CD4-positive, CD25-positive, alpha-beta regulatory T cell (primary cell): ENCODE data around the gene SNCA. TPM values are rescaled to one million over a fixed set of nuclear protein-coding genes. Genes with fewer than 3 reads are reported as not detected.

ENCODE experiments used
- ATAC-seq, 2 donors: fragments of 150-1000 bp; cut with Tn5 transposase; one replicate each; pipeline ENCODE4 v1.10.0; 2021; ENCODE audit warnings: low read depth in 2 of 2, moderate number of reproducible peaks in 2 of 2, moderate library complexity in 1 of 2
- DNase-seq, 3 donors: peaks; one replicate each; pipeline versions ENCODE4 v3.0.0 to v3.0.0-alpha.2; 2012 to 2022; ENCODE audit warnings: mixed read lengths in 1 of 3
- H3K27ac ChIP-seq: one replicate; pipeline ENCODE4 v1.7.0; 2013; ENCODE audit warnings: mild to moderate bottlenecking, low read length; ENCODE audit not compliant: insufficient read depth, poor library complexity, severe bottlenecking
- H3K27me3 ChIP-seq: one replicate; pipeline ENCODE4 v1.7.0; 2013; ENCODE audit warnings: low read length; ENCODE audit not compliant: control insufficient read depth, insufficient read depth
- H3K36me3 ChIP-seq: one replicate; pipeline ENCODE4 v1.7.0; 2013; ENCODE audit warnings: mild to moderate bottlenecking, low read length, moderate library complexity; ENCODE audit not compliant: control insufficient read depth, insufficient read depth
- H3K4me1 ChIP-seq: 2 replicates; pipeline ENCODE4 v1.7.0; 2013; ENCODE audit warnings: mild to moderate bottlenecking, low read length; ENCODE audit not compliant: insufficient read depth, control insufficient read depth, poor library complexity, severe bottlenecking
- H3K4me3 ChIP-seq: one replicate; pipeline ENCODE4 v1.7.0; 2013; ENCODE audit warnings: low read depth, mild to moderate bottlenecking, low read length, moderate library complexity
- H3K9me3 ChIP-seq, 2 experiments: 1 replicate in 1 of 2; 2 replicates in 1 of 2; pipeline ENCODE4 v1.7.0; 2013; ENCODE audit warnings: low read length in 2 of 2, mild to moderate bottlenecking in 1 of 2, moderate library complexity in 1 of 2; ENCODE audit not compliant: control insufficient read depth in 2 of 2
- H3K27ac Mint-ChIP-seq, 3 donors: one replicate each; pipeline ENCODE4 v1.8.0; 2020 to 2022; ENCODE audit warnings: mild to moderate bottlenecking in 3 of 3, mixed read lengths in 3 of 3, moderate library complexity in 2 of 3
- H3K27me3 Mint-ChIP-seq: one replicate; pipeline ENCODE4 v1.8.0; 2022; ENCODE audit warnings: mild to moderate bottlenecking, mixed read lengths
- H3K36me3 Mint-ChIP-seq: one replicate; pipeline ENCODE4 v1.8.0; 2020; ENCODE audit warnings: mixed read lengths
- H3K4me1 Mint-ChIP-seq, 4 donors: one replicate each; pipeline ENCODE4 v1.8.0; 2020 to 2022; ENCODE audit warnings: mixed read lengths in 4 of 4, mild to moderate bottlenecking in 1 of 4
- H3K4me3 Mint-ChIP-seq, 4 donors: one replicate each; pipeline ENCODE4 v1.8.0; 2020 to 2022; ENCODE audit warnings: mild to moderate bottlenecking in 4 of 4, mixed read lengths in 4 of 4, moderate library complexity in 3 of 4
- H3K9me3 Mint-ChIP-seq, 7 donors: one replicate each; pipeline ENCODE4 v1.8.0; 2020 to 2022; ENCODE audit warnings: mixed read lengths in 7 of 7, mild to moderate bottlenecking in 3 of 7, moderate library complexity in 2 of 7
- polyA plus RNA-seq, 4 donors: library from polyadenylated mRNA; unstranded; fragments of 300-500 nt; fragmentation: Illumina TruSeq; gene quantifications; one replicate each; pipeline ENCODE4 v1.2.3, GENCODE V29; 2021
- total RNA-seq: library from RNA; stranded (reverse); gene quantifications from one replicate; pipeline ENCODE4 v1.2.3, GENCODE V29; 2022

Gene SNCA
- total RNA-seq (2.3 TPM), polyA plus RNA-seq (1 to 10 TPM in 1 of 4 donors, under 1 TPM in 1, not detected in 2; 0.29 to 1.9 TPM)

GRCh38 chr4:89836897-89837384 lies at the start of gene SNCA:
Gene SNCA, minus strand, starts transcription at chr4:89837161. Its CDS starts 1,494 bp downstream, at chr4:89835667.
- Mint-ChIP-seq H3K27ac (peak within 1 kb of the TSS in 1 of 3 donors; percentile 15), H3K4me3 (peak within 1 kb of the TSS; percentile 19 to 84 (median 79)), H3K36me3 (no peaks in the 10 kb centered on the region), H3K9me3 (no peaks in the 10 kb centered on the region), H3K27me3 (peaks cover 78% of the 10 kb centered on the region), H3K4me1 (peaks cover 4 to 21% (median 5%) of the 10 kb centered on the region in 4 donors)
- H3K4me3 ChIP-seq, result peak within 1 kb of the TSS; percentile 37
- peak; percentile 20 to 24 for ATAC-seq
- H3K4me1 ChIP-seq, result peaks cover 21% of the 10 kb centered on the region
- H3K27ac ChIP-seq, result no peak within 1 kb of the TSS
- DNase-seq, result peak in 2 of 3 donors; percentile 1 to 41
- no peaks in the 10 kb centered on the region for H3K36me3 ChIP-seq
- H3K9me3 ChIP-seq, result no peaks in the 10 kb centered on the region
- peaks cover 52% of the 10 kb centered on the region for H3K27me3 ChIP-seq

- Mint-ChIP-seq H3K4me1 (no peaks in the 10 kb centered on the region), H3K27ac (no peak overlapping the region), H3K36me3 (no peaks in the 10 kb centered on the region), H3K9me3 (no peaks in the 10 kb centered on the region), H3K27me3 (peaks cover 20% of the 10 kb centered on the region), H3K4me3 (no peak overlapping the region)
- H3K4me3 ChIP-seq, result no peak overlapping the region
- H3K4me1 ChIP-seq, result no peaks in the 10 kb centered on the region
- no peaks in the 10 kb centered on the region for H3K36me3 ChIP-seq
- ATAC-seq (no peak), DNase-seq (no peak)
- H3K27ac ChIP-seq, result no peak overlapping the region
- peaks cover 3% of the 10 kb centered on the region for H3K27me3 ChIP-seq
- H3K9me3 ChIP-seq, result no peaks in the 10 kb centered on the region
Measured at GRCh38 chr4:89879215-89879614, 42.3 kb upstream of the SNCA start.

- Histone ChIP-seq H3K4me1 (no peaks in the 10 kb centered on the region), H3K9me3 (no peaks in the 10 kb centered on the region), H3K27me3 (peaks cover 3% of the 10 kb centered on the region), H3K4me3 (no peak overlapping the region), H3K27ac (no peak overlapping the region), H3K36me3 (no peaks in the 10 kb centered on the region)
- Mint-ChIP-seq H3K9me3 (no peaks in the 10 kb centered on the region), H3K36me3 (no peaks in the 10 kb centered on the region), H3K27me3 (peaks cover 16% of the 10 kb centered on the region), H3K4me3 (no peak overlapping the region), H3K27ac (no peak overlapping the region), H3K4me1 (no peaks in the 10 kb centered on the region)
- ATAC-seq, result no peak
- no peak for DNase-seq
Measured at GRCh38 chr4:89878611-89879010, 41.6 kb upstream of the SNCA start.

GRCh38 chr4:89876548-89876947 lies 39.6 kb upstream of the SNCA start:
- H3K27ac ChIP-seq, result no peak overlapping the region
- H3K27me3 ChIP-seq, result peaks cover 3% of the 10 kb centered on the region
- no peak overlapping the region for H3K27ac Mint-ChIP-seq
- H3K4me3 ChIP-seq, result no peak overlapping the region
- DNase-seq (no peak), ATAC-seq (no peak)
- no peaks in the 10 kb centered on the region for H3K9me3 ChIP-seq
- H3K27me3 Mint-ChIP-seq, result peaks cover 22% of the 10 kb centered on the region
- no peaks in the 10 kb centered on the region for H3K9me3 Mint-ChIP-seq
- H3K36me3 Mint-ChIP-seq, result no peaks in the 10 kb centered on the region
- H3K4me1 Mint-ChIP-seq, result no peaks in the 10 kb centered on the region
- no peaks in the 10 kb centered on the region for H3K4me1 ChIP-seq
- H3K4me3 Mint-ChIP-seq, result no peak overlapping the region
- H3K36me3 ChIP-seq, result no peaks in the 10 kb centered on the region

GRCh38 chr4:89871211-89871610 lies 34.2 kb upstream of the SNCA start:
- no peak for ATAC-seq
- Mint-ChIP-seq H3K9me3 (peaks cover 0 to 2% (median 0%) of the 10 kb centered on the region in 7 donors), H3K36me3 (no peaks in the 10 kb centered on the region), H3K27ac (no peak overlapping the region), H3K4me1 (no peaks in the 10 kb centered on the region), H3K27me3 (peaks cover 28% of the 10 kb centered on the region), H3K4me3 (no peak overlapping the region)
- Histone ChIP-seq H3K27me3 (peaks cover 5% of the 10 kb centered on the region), H3K4me3 (no peak overlapping the region), H3K9me3 (no peaks in the 10 kb centered on the region), H3K4me1 (no peaks in the 10 kb centered on the region), H3K27ac (no peak overlapping the region), H3K36me3 (no peaks in the 10 kb centered on the region)
- DNase-seq, result no peak

GRCh38 chr4:89868999-89869589 lies 32.1 kb upstream of the SNCA start:
- Mint-ChIP-seq H3K9me3 (peaks cover 0 to 7% (median 0%) of the 10 kb centered on the region in 7 donors), H3K27ac (no peak overlapping the region), H3K36me3 (no peaks in the 10 kb centered on the region), H3K27me3 (peaks cover 30% of the 10 kb centered on the region), H3K4me3 (no peak overlapping the region), H3K4me1 (no peaks in the 10 kb centered on the region)
- H3K36me3 ChIP-seq, result no peaks in the 10 kb centered on the region
- peaks cover 3% of the 10 kb centered on the region for H3K27me3 ChIP-seq
- no peak overlapping the region for H3K27ac ChIP-seq
- H3K9me3 ChIP-seq, result no peaks in the 10 kb centered on the region
- ATAC-seq (no peak), DNase-seq (peak in 1 of 3 donors; percentile 8)
- H3K4me1 ChIP-seq, result no peaks in the 10 kb centered on the region
- H3K4me3 ChIP-seq, result no peak overlapping the region

GRCh38 chr4:89868276-89868675 lies 31.3 kb upstream of the SNCA start:
- no peaks in the 10 kb centered on the region for H3K4me1 ChIP-seq
- Mint-ChIP-seq H3K27ac (no peak overlapping the region), H3K27me3 (peaks cover 30% of the 10 kb centered on the region), H3K9me3 (peaks cover 0 to 7% (median 0%) of the 10 kb centered on the region in 7 donors), H3K4me1 (no peaks in the 10 kb centered on the region), H3K4me3 (no peak overlapping the region), H3K36me3 (no peaks in the 10 kb centered on the region)
- H3K27ac ChIP-seq, result no peak overlapping the region
- no peak for DNase-seq
- H3K36me3 ChIP-seq, result no peaks in the 10 kb centered on the region
- ATAC-seq, result no peak
- no peaks in the 10 kb centered on the region for H3K9me3 ChIP-seq
- H3K4me3 ChIP-seq, result no peak overlapping the region
- peaks cover 6% of the 10 kb centered on the region for H3K27me3 ChIP-seq

GRCh38 chr4:89863533-89863932 lies 26.6 kb upstream of the SNCA start:
- no peak overlapping the region for H3K27ac ChIP-seq
- ATAC-seq (no peak), DNase-seq (no peak)
- Mint-ChIP-seq H3K9me3 (peaks cover 0 to 7% (median 0%) of the 10 kb centered on the region in 7 donors), H3K27ac (no peak overlapping the region), H3K4me3 (no peak overlapping the region), H3K36me3 (no peaks in the 10 kb centered on the region), H3K27me3 (peaks cover 24% of the 10 kb centered on the region), H3K4me1 (peaks cover 0 to 4% (median 0%) of the 10 kb centered on the region in 4 donors)
- no peaks in the 10 kb centered on the region for H3K4me1 ChIP-seq
- no peaks in the 10 kb centered on the region for H3K36me3 ChIP-seq
- H3K27me3 ChIP-seq, result peaks cover 5% of the 10 kb centered on the region
- H3K9me3 ChIP-seq, result no peaks in the 10 kb centered on the region
- H3K4me3 ChIP-seq, result no peak overlapping the region
